ENCODE results near the gene HUNK. TPM values are rescaled to one million over a fixed set of nuclear protein-coding genes. Genes with fewer than 3 reads are reported as not detected.

The HUNK gene
- total RNA-seq, 1 donor from 2014 or later = 3.1 TPM

DNA sequence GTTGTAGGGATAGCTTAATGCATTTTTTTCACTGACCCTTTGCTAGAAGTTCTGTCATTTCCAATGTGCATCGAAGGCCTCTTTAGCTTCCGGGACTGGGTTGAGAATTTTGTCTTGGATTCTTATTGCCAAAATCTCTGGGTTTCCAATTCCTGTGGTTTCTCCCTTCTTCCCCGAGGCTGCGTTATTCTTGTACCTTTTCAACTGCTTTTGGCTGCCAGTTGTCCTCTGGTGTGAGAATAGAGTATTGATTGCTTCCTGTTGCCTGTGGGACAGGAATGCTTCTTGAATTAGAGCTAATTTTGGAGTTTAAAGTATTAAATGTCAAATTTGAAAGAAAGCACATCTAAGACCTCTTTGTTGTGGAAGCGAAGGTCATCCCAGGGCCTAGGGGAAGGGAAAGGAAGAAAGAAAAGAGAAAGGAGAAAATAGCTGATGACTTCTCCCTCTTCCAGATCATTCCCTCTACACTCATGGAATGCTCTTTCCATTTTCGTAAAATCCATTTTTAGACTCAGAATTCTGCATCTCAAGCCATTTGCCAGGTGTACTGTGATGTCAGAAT lies 21.1 kb downstream of the HUNK start:
- H3K27me3 ChIP-seq (ENCODE audit: control insufficient read depth, insufficient read depth, low read length) = no peaks in the 10 kb centered on the region
- no peak for DNase-seq (ENCODE audit: low read depth)
- TF ChIP-seq, protein P1, sequence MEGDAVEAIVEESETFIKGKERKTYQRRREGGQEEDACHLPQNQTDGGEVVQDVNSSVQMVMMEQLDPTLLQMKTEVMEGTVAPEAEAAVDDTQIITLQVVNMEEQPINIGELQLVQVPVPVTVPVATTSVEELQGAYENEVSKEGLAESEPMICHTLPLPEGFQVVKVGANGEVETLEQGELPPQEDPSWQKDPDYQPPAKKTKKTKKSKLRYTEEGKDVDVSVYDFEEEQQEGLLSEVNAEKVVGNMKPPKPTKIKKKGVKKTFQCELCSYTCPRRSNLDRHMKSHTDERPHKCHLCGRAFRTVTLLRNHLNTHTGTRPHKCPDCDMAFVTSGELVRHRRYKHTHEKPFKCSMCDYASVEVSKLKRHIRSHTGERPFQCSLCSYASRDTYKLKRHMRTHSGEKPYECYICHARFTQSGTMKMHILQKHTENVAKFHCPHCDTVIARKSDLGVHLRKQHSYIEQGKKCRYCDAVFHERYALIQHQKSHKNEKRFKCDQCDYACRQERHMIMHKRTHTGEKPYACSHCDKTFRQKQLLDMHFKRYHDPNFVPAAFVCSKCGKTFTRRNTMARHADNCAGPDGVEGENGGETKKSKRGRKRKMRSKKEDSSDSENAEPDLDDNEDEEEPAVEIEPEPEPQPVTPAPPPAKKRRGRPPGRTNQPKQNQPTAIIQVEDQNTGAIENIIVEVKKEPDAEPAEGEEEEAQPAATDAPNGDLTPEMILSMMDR (IDR thresholded peaks at IDR 0.05; ENCODE audit: insufficient read depth, low read length, poor library complexity, severe bottlenecking) = no peak

DNA sequence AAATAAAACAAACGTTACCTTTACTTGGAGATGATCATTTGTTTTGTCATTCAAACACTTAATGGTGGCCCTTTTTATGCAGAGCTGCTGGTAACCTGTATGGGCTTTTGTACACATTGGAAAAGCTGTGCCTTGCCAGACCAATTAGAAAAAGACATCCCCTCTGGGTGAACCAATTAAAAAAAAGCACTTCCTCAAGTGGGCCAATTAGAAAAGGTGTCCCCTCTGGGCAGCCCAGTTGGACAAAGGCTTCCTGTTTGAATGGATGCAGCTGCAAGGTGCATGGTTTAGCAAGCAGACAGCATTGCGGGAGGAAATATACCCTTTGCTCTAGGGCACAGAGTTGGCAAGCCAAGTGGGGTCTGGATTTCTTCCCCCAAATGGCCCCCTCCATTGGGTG lies 21.6 kb downstream of the HUNK start:
- TF ChIP-seq, protein P1 (IDR thresholded peaks at IDR 0.05; ENCODE audit: insufficient read depth, low read length, poor library complexity, severe bottlenecking) = no peak
- no peak for DNase-seq (ENCODE audit: low read depth)
- Histone ChIP-seq H3K36me3 (ENCODE audit: control insufficient read depth, insufficient read depth, low read length) (no peaks in the 10 kb centered on the region), H3K27me3 (ENCODE audit: control insufficient read depth, insufficient read depth, low read length) (no peaks in the 10 kb centered on the region), H3K4me3 (ENCODE audit: low read depth, low read length) (no peak overlapping the region)

More for the DNA sequence above, 21.1 kb downstream of the HUNK start:
- H3K4me3 ChIP-seq (ENCODE audit: low read depth, low read length) = no peak overlapping the region
- H3K36me3 ChIP-seq (ENCODE audit: control insufficient read depth, insufficient read depth, low read length) = no peaks in the 10 kb centered on the region

DNA sequence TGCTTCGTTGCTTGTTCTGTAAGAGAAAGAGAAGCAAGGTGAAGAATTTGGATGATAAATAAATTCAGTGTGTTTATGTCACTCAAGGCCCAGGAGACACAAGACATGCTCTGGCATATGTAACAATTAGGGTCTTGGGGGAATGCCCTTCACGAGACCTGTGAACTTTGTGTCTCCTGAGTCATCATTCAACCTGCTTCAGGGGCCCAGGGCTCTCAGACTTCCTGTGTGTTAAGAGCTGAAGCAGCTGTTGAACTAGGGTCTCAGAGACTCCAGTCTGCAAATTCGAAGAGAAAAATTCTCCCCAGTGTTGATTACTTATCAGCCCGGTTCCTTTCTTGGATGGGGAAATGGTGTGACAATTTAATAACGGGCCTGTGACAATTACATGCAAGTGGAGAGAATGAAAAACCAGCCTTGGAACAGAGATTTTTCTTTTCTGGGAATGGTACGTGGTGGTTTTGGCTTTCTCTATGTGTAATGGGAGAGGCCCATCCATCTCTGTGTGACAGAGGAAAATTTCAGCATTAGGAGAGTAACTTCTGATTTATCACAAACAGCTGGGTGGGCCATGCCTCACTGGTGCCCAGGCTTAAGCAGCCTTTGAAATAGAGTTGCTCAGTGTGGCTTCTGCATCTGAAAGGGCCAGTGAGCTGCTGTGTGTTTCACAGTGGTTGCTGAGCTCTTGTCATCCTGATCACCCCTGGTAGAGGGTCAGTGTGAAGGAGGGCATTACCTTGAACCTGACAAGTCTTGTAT lies 22.4 kb downstream of the HUNK start:
- Histone ChIP-seq H3K4me3 (ENCODE audit: low read depth, low read length) (no peak overlapping the region), H3K36me3 (ENCODE audit: control insufficient read depth, insufficient read depth, low read length) (no peaks in the 10 kb centered on the region), H3K27me3 (ENCODE audit: control insufficient read depth, insufficient read depth, low read length) (no peaks in the 10 kb centered on the region)
- no peak for DNase-seq (ENCODE audit: low read depth)
- TF ChIP-seq, protein P1 (IDR thresholded peaks at IDR 0.05; ENCODE audit: insufficient read depth, low read length, poor library complexity, severe bottlenecking) = no peak

DNA sequence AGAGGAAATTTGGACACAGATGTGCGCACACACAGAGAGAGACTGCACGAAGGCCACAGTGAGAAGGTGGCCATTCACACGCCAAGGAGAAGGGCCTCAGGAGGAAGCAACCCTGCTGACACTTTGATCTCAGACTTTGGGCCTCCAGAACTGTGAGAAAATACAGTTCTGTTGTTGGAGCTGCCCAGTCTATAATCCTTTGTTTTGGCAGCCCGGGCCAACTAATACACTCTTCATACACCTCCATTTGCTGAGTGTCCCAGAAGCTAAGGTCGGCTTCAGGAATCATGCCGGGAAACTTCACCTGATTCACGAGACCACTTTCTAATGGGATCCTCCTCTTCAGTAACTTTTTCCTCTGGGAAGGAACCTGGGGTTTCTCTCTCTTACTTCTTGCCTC lies 23.2 kb downstream of the HUNK start:
- Histone ChIP-seq H3K4me3 (ENCODE audit: low read depth, low read length) (no peak overlapping the region), H3K27me3 (ENCODE audit: control insufficient read depth, insufficient read depth, low read length) (no peaks in the 10 kb centered on the region), H3K36me3 (ENCODE audit: control insufficient read depth, insufficient read depth, low read length) (no peaks in the 10 kb centered on the region)
- DNase-seq (ENCODE audit: low read depth) = no peak
- TF ChIP-seq, protein P1 (IDR thresholded peaks at IDR 0.05; ENCODE audit: insufficient read depth, low read length, poor library complexity, severe bottlenecking) = no peak

DNA sequence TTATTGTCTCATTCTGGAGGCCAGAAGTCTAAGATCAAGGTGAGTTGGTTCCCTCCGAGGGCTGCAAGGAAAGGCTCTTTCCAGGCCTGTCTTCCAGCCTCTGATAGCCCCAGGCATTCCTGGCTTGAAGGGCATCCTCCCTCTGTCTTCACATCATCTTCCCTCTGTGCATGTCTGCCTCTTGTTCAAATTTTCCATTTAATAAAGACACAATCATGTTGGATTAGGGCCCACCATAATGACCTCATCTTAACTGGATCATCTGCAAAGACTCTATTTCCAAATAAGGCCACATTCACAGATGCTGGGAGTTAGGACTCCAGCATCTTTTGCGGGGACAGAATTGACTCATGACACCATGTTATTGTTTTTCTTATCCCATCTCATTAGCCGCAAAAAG lies 24.5 kb downstream of the HUNK start:
- DNase-seq (ENCODE audit: low read depth) = no peak
- Histone ChIP-seq H3K36me3 (ENCODE audit: control insufficient read depth, insufficient read depth, low read length) (no peaks in the 10 kb centered on the region), H3K27me3 (ENCODE audit: control insufficient read depth, insufficient read depth, low read length) (no peaks in the 10 kb centered on the region), H3K4me3 (ENCODE audit: low read depth, low read length) (no peak overlapping the region)
- TF ChIP-seq, protein P1 (IDR thresholded peaks at IDR 0.05; ENCODE audit: insufficient read depth, low read length, poor library complexity, severe bottlenecking) = no peak
